DND-41 (cell line): ENCODE results near the gene FOXI1.

Source experiments
- CTCF ChIP-seq: IDR thresholded peaks from 2 replicates; pipeline ENCODE4 v1.5.1; 2012; ENCODE audit warnings: borderline replicate concordance, low read length, moderate library complexity, mild to moderate bottlenecking; ENCODE audit not compliant: poor library complexity, severe bottlenecking; ENCODE audit errors: extremely low read depth
- EZH2 ChIP-seq: IDR thresholded peaks from 3 replicates; pipeline ENCODE4 v1.6.1; 2012; ENCODE audit warnings: borderline replicate concordance, low read depth, mild to moderate bottlenecking, moderate library complexity, low read length, inconsistent platforms; ENCODE audit not compliant: severe bottlenecking

GRCh38 chr5:170136506-170136905 lies 30.8 kb downstream of the FOXI1 start:
- TF ChIP-seq CTCF (no peak), EZH2 (no peak)
